ENCODE results near the gene FBXO10. TPM values are rescaled to one million over a fixed set of nuclear protein-coding genes. Genes with fewer than 3 reads are reported as not detected.

FBXO10 gene
- total and polyA plus RNA-seq, 2 experiments from 2014 or later = 3.4 to 13.4 TPM

DNA sequence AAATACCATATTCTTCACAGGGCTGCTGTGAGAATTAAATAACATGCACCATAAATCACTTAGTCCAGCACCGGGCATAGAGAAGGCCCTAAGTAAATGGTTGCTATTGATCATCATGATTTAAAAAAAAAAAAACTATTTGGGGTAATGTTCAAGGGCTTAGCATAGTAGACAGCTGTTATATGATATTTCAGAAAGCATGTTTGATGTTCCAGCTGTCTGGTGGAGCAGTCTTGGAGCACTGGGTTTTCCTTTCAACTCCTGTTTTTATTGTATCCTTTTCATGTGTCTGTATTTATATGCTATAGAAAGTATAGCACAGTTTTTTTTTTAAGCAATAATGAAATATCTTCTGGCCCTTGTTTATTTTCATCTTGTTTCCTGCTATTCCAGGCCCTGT lies 44.2 kb upstream of the FBXO10 start (continued):
- TF ChIP-seq, protein P1, sequence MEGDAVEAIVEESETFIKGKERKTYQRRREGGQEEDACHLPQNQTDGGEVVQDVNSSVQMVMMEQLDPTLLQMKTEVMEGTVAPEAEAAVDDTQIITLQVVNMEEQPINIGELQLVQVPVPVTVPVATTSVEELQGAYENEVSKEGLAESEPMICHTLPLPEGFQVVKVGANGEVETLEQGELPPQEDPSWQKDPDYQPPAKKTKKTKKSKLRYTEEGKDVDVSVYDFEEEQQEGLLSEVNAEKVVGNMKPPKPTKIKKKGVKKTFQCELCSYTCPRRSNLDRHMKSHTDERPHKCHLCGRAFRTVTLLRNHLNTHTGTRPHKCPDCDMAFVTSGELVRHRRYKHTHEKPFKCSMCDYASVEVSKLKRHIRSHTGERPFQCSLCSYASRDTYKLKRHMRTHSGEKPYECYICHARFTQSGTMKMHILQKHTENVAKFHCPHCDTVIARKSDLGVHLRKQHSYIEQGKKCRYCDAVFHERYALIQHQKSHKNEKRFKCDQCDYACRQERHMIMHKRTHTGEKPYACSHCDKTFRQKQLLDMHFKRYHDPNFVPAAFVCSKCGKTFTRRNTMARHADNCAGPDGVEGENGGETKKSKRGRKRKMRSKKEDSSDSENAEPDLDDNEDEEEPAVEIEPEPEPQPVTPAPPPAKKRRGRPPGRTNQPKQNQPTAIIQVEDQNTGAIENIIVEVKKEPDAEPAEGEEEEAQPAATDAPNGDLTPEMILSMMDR (conservative IDR thresholded peaks at IDR 0.05; ENCODE audit: low read depth in 2 of 2) = no peak
- TF ChIP-seq, protein P2, sequence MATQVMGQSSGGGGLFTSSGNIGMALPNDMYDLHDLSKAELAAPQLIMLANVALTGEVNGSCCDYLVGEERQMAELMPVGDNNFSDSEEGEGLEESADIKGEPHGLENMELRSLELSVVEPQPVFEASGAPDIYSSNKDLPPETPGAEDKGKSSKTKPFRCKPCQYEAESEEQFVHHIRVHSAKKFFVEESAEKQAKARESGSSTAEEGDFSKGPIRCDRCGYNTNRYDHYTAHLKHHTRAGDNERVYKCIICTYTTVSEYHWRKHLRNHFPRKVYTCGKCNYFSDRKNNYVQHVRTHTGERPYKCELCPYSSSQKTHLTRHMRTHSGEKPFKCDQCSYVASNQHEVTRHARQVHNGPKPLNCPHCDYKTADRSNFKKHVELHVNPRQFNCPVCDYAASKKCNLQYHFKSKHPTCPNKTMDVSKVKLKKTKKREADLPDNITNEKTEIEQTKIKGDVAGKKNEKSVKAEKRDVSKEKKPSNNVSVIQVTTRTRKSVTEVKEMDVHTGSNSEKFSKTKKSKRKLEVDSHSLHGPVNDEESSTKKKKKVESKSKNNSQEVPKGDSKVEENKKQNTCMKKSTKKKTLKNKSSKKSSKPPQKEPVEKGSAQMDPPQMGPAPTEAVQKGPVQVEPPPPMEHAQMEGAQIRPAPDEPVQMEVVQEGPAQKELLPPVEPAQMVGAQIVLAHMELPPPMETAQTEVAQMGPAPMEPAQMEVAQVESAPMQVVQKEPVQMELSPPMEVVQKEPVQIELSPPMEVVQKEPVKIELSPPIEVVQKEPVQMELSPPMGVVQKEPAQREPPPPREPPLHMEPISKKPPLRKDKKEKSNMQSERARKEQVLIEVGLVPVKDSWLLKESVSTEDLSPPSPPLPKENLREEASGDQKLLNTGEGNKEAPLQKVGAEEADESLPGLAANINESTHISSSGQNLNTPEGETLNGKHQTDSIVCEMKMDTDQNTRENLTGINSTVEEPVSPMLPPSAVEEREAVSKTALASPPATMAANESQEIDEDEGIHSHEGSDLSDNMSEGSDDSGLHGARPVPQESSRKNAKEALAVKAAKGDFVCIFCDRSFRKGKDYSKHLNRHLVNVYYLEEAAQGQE (IDR thresholded peaks at IDR 0.05; ENCODE audit: unreplicated experiment) = no peak
- no peak for TF ChIP-seq JUNB (IDR thresholded peaks at IDR 0.05; ENCODE audit: unreplicated experiment)
- TF ChIP-seq STAT1 (IDR thresholded peaks at IDR 0.05; ENCODE audit: unreplicated experiment) = no peak
- no peak for TF ChIP-seq EZH2 (IDR thresholded peaks at IDR 0.05; ENCODE audit: low read depth, unreplicated experiment)
- TF ChIP-seq EZH2phosphoT487 (IDR thresholded peaks at IDR 0.05; ENCODE audit: unreplicated experiment) = no peak
- no peak for TF ChIP-seq NANOG (IDR thresholded peaks at IDR 0.05; ENCODE audit: borderline replicate concordance)
- TF ChIP-seq POLR2AphosphoS5 (IDR thresholded peaks at IDR 0.05; ENCODE audit: low read depth) = no peak
- no peak for TF ChIP-seq CREB1 (CRISPR knock-in tag; IDR thresholded peaks at IDR 0.05; ENCODE audit: low read depth)
- TF ChIP-seq, protein P3, sequence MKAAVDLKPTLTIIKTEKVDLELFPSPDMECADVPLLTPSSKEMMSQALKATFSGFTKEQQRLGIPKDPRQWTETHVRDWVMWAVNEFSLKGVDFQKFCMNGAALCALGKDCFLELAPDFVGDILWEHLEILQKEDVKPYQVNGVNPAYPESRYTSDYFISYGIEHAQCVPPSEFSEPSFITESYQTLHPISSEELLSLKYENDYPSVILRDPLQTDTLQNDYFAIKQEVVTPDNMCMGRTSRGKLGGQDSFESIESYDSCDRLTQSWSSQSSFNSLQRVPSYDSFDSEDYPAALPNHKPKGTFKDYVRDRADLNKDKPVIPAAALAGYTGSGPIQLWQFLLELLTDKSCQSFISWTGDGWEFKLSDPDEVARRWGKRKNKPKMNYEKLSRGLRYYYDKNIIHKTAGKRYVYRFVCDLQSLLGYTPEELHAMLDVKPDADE (IDR thresholded peaks at IDR 0.05) = no peak

DNA sequence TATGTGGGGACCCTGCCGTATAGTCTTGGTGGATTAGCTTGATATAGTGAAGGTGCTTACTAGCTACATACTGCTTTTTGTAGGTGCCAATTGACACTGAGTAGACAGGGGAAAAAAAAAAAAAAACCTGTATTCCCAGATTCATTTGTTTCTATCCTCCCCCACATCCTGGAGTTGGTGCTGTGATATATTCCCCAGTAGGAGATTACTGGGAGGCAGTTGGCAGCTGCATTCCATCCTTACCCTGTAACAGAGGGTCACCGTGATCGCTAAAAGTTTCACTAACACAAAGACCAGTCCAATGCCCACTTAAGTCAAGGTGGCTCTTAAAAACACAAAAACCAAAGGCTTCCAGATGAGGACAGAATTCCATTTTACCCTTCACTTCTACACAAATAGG lies 43.6 kb upstream of the FBXO10 start:
- H3F3A ChIP-seq (replicated peaks; ENCODE audit: low read depth) = no peaks in the 10 kb centered on the region

More for the DNA sequence above, 43.6 kb upstream of the FBXO10 start:
- no peak for TF ChIP-seq CREB1 (CRISPR knock-in tag; IDR thresholded peaks at IDR 0.05; ENCODE audit: low read depth)
- TF ChIP-seq, protein P3 (IDR thresholded peaks at IDR 0.05) = no peak
- TF ChIP-seq STAT1 (IDR thresholded peaks at IDR 0.05; ENCODE audit: unreplicated experiment) = no peak
- no peak for TF ChIP-seq ZNF331 (CRISPR knock-in tag; IDR thresholded peaks at IDR 0.05; ENCODE audit: low read depth)
- H3K9me2 ChIP-seq (ENCODE audit: insufficient read depth) = no peaks in the 10 kb centered on the region
- peaks cover 15% of the 10 kb centered on the region for H3K4me1 ChIP-seq (ENCODE audit: insufficient read depth)
- H3K27me3 Mint-ChIP-seq (ENCODE audit: insufficient read depth, low read depth, poor library complexity) = no peaks in the 10 kb centered on the region
- H3K27ac ChIP-seq (ENCODE audit: low read depth) = no peak overlapping the region
- peaks cover 17% of the 10 kb centered on the region for H3K4me1 Mint-ChIP-seq
- no peak overlapping the region for H3K4me2 ChIP-seq
- ATAC-seq (no peak), DNase-seq (ENCODE audit: low spot score) (no peak)
- no peaks in the 10 kb centered on the region for H3K27me3 ChIP-seq (ENCODE audit: insufficient read depth)
- H3K79me2 ChIP-seq (replicated peaks; ENCODE audit: insufficient read depth) = no peaks in the 10 kb centered on the region
- H3K27ac Mint-ChIP-seq = no peak overlapping the region
- no peaks in the 10 kb centered on the region for H4K20me1 ChIP-seq (replicated peaks; ENCODE audit: insufficient read depth)
- no peaks in the 10 kb centered on the region for H3K9me3 Mint-ChIP-seq
- H3K4me3 ChIP-seq = no peak overlapping the region
- no peak overlapping the region for H3K4me3 Mint-ChIP-seq
- no peak overlapping the region for H2AFZ ChIP-seq
- no peaks in the 10 kb centered on the region for H3K36me3 Mint-ChIP-seq (ENCODE audit: low read depth)
- H3K36me3 ChIP-seq (ENCODE audit: insufficient read depth) = no peaks in the 10 kb centered on the region

Data from GM23338 (cell line).